Activated CD4-positive, alpha-beta T cell treated with anti-CD3 and anti-CD28 coated beads, Interleukin-2, Interleukin-4, amounts not matched to agents 100 ng/mL and 50 ng/mL, durations not matched to agents 16 hours and 8 hours (primary cell): ENCODE results near the gene ZNF473.

Source experiments
- DNase-seq: peaks from one replicate; pipeline ENCODE4 v3.0.0-alpha.2; 2020; ENCODE audit warnings: low spot score

The ZNF473 gene

GRCh38 chr19:50025794-50026549 lies at the start of gene ZNF473:
Gene ZNF473 (plus strand): TSS chr19:50026005. CDS start chr19:50031083, 5,078 bp downstream.
- peak; percentile 92 for DNase-seq

GRCh38 chr19:49976496-49976895 lies 49.3 kb upstream of the ZNF473 start:
- no peak for DNase-seq

GRCh38 chr19:49977076-49977475 lies 48.7 kb upstream of the ZNF473 start:
- no peak for DNase-seq

GRCh38 chr19:49977881-49978280 lies 47.9 kb upstream of the ZNF473 start:
- DNase-seq: no peak

- DNase-seq: no peak
These were observed 47.5 kb upstream of the ZNF473 start for GRCh38 chr19:49978324-49978723.

- no peak for DNase-seq
These were observed 43.9 kb upstream of the ZNF473 start for GRCh38 chr19:49981603-49982593.

GRCh38 chr19:49983645-49984229 lies 42.1 kb upstream of the ZNF473 start:
- DNase-seq: peak; percentile 75

GRCh38 chr19:49984491-49984890 lies 41.3 kb upstream of the ZNF473 start:
- no peak for DNase-seq

GRCh38 chr19:49985871-49986270 lies 39.9 kb upstream of the ZNF473 start:
- no peak for DNase-seq

- no peak for DNase-seq
These were observed 39.5 kb upstream of the ZNF473 start for GRCh38 chr19:49986354-49986753.

- DNase-seq: peak; percentile 77
These were observed 38.6 kb upstream of the ZNF473 start for GRCh38 chr19:49987159-49987698.

GRCh38 chr19:49988007-49988406 lies 37.8 kb upstream of the ZNF473 start:
- DNase-seq: no peak

- DNase-seq: peak; percentile 20
These were observed 37.4 kb upstream of the ZNF473 start for GRCh38 chr19:49988433-49988832.

GRCh38 chr19:49997709-49998108 lies 28.1 kb upstream of the ZNF473 start:
- DNase-seq: peak; percentile 49

GRCh38 chr19:49999371-50000010 lies 26.3 kb upstream of the ZNF473 start:
- DNase-seq: no peak

GRCh38 chr19:50000038-50000840 lies 25.6 kb upstream of the ZNF473 start:
- DNase-seq: no peak

- no peak for DNase-seq
These were observed 24.8 kb upstream of the ZNF473 start for GRCh38 chr19:50000841-50001557.

GRCh38 chr19:50001775-50002174 lies 24.0 kb upstream of the ZNF473 start:
- no peak for DNase-seq

GRCh38 chr19:50002386-50002960 lies 23.3 kb upstream of the ZNF473 start:
- no peak for DNase-seq

GRCh38 chr19:50003254-50003788 lies 22.5 kb upstream of the ZNF473 start:
- no peak for DNase-seq
